ENCODE measurements around the gene ZNF273. TPM values are rescaled to one million over a fixed set of nuclear protein-coding genes. Genes with fewer than 3 reads are reported as not detected.

Gene ZNF273
- total RNA-seq, 1 donor from 2014 or later = 8.4 TPM

- Histone ChIP-seq H3K36me3 (no peaks in the 10 kb centered on the region), H3K4me3 (no peak overlapping the region), H3K9me3 (no peaks in the 10 kb centered on the region), H3K4me1 (no peaks in the 10 kb centered on the region), H3K27me3 (ENCODE audit: low read depth) (no peaks in the 10 kb centered on the region), H3K27ac (no peak overlapping the region)
- no peak for TF ChIP-seq CTCF (IDR thresholded peaks at IDR 0.05)
- ATAC-seq (no peak), DNase-seq (no peak)
- intact Hi-C loops (cut with DNase I) = no loop called here
These were observed 35.1 kb upstream of the ZNF273 start for GRCh38 chr7:64867863-64868440.

GRCh38 chr7:64868499-64868898, 34.6 kb upstream of the ZNF273 start:
- DNase-seq = no peak
- no peak for ATAC-seq
- no peak for TF ChIP-seq CTCF (IDR thresholded peaks at IDR 0.05)
- H3K9me3 ChIP-seq = no peaks in the 10 kb centered on the region
- H3K36me3 ChIP-seq = no peaks in the 10 kb centered on the region
- no peak overlapping the region for H3K27ac ChIP-seq
- intact Hi-C loops (cut with DNase I) = no loop called here
- H3K4me1 ChIP-seq = no peaks in the 10 kb centered on the region
- no peak overlapping the region for H3K4me3 ChIP-seq
- no peaks in the 10 kb centered on the region for H3K27me3 ChIP-seq (ENCODE audit: low read depth)

- DNase-seq (no peak), ATAC-seq (no peak)
- no peak for TF ChIP-seq CTCF (IDR thresholded peaks at IDR 0.05)
- Histone ChIP-seq H3K27ac (no peak overlapping the region), H3K27me3 (ENCODE audit: low read depth) (no peaks in the 10 kb centered on the region), H3K36me3 (no peaks in the 10 kb centered on the region), H3K4me1 (no peaks in the 10 kb centered on the region), H3K4me3 (no peak overlapping the region), H3K9me3 (no peaks in the 10 kb centered on the region)
- intact Hi-C loops (cut with DNase I) = no loop called here
These were observed 33.9 kb upstream of the ZNF273 start for GRCh38 chr7:64869121-64869725.

GRCh38 chr7:64869912-64870562, 33.0 kb upstream of the ZNF273 start:
- TF ChIP-seq CTCF (IDR thresholded peaks at IDR 0.05) = no peak
- Histone ChIP-seq H3K9me3 (no peaks in the 10 kb centered on the region), H3K27ac (no peak overlapping the region), H3K4me3 (no peak overlapping the region), H3K4me1 (no peaks in the 10 kb centered on the region), H3K27me3 (ENCODE audit: low read depth) (peaks cover 4% of the 10 kb centered on the region), H3K36me3 (no peaks in the 10 kb centered on the region)
- ATAC-seq (no peak), DNase-seq (no peak)
- intact Hi-C loops (cut with DNase I) = no loop called here

GRCh38 chr7:64870656-64871055, 32.4 kb upstream of the ZNF273 start:
- no peak overlapping the region for H3K4me3 ChIP-seq
- DNase-seq = no peak
- no peaks in the 10 kb centered on the region for H3K36me3 ChIP-seq

More at GRCh38 chr7:64870656-64871055, 32.4 kb upstream of the ZNF273 start:
- intact Hi-C loops (cut with DNase I) = no loop called here
- Histone ChIP-seq H3K27ac (no peak overlapping the region), H3K4me1 (no peaks in the 10 kb centered on the region), H3K27me3 (ENCODE audit: low read depth) (peaks cover 7% of the 10 kb centered on the region), H3K9me3 (no peaks in the 10 kb centered on the region)
- no peak for ATAC-seq
- TF ChIP-seq CTCF (IDR thresholded peaks at IDR 0.05) = no peak

Measured in lower lobe of right lung (tissue), 2 donors.